ENCODE measurements around the gene ADAMTS17.

DNA sequence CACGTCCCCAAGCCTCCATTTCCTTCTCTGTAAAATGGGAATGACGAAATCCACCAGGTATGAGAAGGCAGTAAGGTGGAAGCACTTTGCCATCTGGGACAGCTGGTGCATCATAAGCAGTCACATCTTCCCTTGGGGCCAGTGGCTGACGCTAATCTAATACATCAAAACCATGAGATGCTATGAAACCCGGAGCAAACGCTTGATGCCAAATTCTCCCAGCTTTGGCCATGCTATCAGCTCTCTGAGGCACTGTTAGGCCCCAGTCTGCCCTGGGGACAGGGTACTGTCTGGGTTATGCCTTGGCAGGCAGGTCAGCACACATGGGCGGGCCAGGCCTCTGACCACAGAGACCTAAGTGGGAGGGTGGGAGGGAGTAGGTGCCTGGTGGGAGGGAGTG lies 66.1 kb downstream of the ADAMTS17 start:
- TF ChIP-seq, protein P1, sequence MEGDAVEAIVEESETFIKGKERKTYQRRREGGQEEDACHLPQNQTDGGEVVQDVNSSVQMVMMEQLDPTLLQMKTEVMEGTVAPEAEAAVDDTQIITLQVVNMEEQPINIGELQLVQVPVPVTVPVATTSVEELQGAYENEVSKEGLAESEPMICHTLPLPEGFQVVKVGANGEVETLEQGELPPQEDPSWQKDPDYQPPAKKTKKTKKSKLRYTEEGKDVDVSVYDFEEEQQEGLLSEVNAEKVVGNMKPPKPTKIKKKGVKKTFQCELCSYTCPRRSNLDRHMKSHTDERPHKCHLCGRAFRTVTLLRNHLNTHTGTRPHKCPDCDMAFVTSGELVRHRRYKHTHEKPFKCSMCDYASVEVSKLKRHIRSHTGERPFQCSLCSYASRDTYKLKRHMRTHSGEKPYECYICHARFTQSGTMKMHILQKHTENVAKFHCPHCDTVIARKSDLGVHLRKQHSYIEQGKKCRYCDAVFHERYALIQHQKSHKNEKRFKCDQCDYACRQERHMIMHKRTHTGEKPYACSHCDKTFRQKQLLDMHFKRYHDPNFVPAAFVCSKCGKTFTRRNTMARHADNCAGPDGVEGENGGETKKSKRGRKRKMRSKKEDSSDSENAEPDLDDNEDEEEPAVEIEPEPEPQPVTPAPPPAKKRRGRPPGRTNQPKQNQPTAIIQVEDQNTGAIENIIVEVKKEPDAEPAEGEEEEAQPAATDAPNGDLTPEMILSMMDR (IDR thresholded peaks at IDR 0.05; ENCODE audit: low read depth, low read length, missing input control): no peak
- no peak for TF ChIP-seq GABPA (IDR thresholded peaks at IDR 0.05 in 1 of 2, conservative IDR thresholded peaks at IDR 0.05 in 1 of 2)
- no peak for TF ChIP-seq RAD21 (IDR thresholded peaks at IDR 0.05)
- TF ChIP-seq, protein P2, sequence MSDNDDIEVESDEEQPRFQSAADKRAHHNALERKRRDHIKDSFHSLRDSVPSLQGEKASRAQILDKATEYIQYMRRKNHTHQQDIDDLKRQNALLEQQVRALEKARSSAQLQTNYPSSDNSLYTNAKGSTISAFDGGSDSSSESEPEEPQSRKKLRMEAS (IDR thresholded peaks at IDR 0.05): no peak
- TF ChIP-seq, protein P3, sequence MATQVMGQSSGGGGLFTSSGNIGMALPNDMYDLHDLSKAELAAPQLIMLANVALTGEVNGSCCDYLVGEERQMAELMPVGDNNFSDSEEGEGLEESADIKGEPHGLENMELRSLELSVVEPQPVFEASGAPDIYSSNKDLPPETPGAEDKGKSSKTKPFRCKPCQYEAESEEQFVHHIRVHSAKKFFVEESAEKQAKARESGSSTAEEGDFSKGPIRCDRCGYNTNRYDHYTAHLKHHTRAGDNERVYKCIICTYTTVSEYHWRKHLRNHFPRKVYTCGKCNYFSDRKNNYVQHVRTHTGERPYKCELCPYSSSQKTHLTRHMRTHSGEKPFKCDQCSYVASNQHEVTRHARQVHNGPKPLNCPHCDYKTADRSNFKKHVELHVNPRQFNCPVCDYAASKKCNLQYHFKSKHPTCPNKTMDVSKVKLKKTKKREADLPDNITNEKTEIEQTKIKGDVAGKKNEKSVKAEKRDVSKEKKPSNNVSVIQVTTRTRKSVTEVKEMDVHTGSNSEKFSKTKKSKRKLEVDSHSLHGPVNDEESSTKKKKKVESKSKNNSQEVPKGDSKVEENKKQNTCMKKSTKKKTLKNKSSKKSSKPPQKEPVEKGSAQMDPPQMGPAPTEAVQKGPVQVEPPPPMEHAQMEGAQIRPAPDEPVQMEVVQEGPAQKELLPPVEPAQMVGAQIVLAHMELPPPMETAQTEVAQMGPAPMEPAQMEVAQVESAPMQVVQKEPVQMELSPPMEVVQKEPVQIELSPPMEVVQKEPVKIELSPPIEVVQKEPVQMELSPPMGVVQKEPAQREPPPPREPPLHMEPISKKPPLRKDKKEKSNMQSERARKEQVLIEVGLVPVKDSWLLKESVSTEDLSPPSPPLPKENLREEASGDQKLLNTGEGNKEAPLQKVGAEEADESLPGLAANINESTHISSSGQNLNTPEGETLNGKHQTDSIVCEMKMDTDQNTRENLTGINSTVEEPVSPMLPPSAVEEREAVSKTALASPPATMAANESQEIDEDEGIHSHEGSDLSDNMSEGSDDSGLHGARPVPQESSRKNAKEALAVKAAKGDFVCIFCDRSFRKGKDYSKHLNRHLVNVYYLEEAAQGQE (IDR thresholded peaks at IDR 0.05): no peak
- no peak for TF ChIP-seq EGR1 (IDR thresholded peaks at IDR 0.05; ENCODE audit: low read depth in 2 of 2)
- no peak for TF ChIP-seq TAF1 (conservative IDR thresholded peaks at IDR 0.05)
- no peak for TF ChIP-seq SP1 (IDR thresholded peaks at IDR 0.05)
- TF ChIP-seq, protein P4, sequence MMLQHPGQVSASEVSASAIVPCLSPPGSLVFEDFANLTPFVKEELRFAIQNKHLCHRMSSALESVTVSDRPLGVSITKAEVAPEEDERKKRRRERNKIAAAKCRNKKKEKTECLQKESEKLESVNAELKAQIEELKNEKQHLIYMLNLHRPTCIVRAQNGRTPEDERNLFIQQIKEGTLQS (IDR thresholded peaks at IDR 0.05): no peak
- no peak for TF ChIP-seq JUND (IDR thresholded peaks at IDR 0.05)
- no peak for TF ChIP-seq RXRA (IDR thresholded peaks at IDR 0.05)
- no peak for TF ChIP-seq YY1 (IDR thresholded peaks at IDR 0.05)
- TF ChIP-seq, protein P5, sequence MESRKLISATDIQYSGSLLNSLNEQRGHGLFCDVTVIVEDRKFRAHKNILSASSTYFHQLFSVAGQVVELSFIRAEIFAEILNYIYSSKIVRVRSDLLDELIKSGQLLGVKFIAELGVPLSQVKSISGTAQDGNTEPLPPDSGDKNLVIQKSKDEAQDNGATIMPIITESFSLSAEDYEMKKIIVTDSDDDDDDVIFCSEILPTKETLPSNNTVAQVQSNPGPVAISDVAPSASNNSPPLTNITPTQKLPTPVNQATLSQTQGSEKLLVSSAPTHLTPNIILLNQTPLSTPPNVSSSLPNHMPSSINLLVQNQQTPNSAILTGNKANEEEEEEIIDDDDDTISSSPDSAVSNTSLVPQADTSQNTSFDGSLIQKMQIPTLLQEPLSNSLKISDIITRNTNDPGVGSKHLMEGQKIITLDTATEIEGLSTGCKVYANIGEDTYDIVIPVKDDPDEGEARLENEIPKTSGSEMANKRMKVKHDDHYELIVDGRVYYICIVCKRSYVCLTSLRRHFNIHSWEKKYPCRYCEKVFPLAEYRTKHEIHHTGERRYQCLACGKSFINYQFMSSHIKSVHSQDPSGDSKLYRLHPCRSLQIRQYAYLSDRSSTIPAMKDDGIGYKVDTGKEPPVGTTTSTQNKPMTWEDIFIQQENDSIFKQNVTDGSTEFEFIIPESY (IDR thresholded peaks at IDR 0.05): no peak
- no peak for TF ChIP-seq FOXA1 (IDR thresholded peaks at IDR 0.05)
